Ishikawa (cell line): Measurements from ENCODE around the gene TMEM86A.

ENCODE experiments used
- CEBPB ChIP-seq: IDR thresholded peaks from 2 replicates; pipeline ENCODE4 v1.6.1; 2012
- CREB1 ChIP-seq: IDR thresholded peaks from 2 replicates; pipeline ENCODE4 v1.6.1; 2012; ENCODE audit warnings: low read depth
- EGR1 ChIP-seq: IDR thresholded peaks from 2 replicates; pipeline ENCODE4 v1.6.1; 2012
- EP300 ChIP-seq: IDR thresholded peaks from 2 replicates; pipeline ENCODE4 v1.6.1; 2012; ENCODE audit warnings: borderline replicate concordance
- FOXM1 ChIP-seq: IDR thresholded peaks from 2 replicates; pipeline ENCODE4 v1.6.1; 2012; ENCODE audit warnings: low read depth, borderline replicate concordance
- MAX ChIP-seq: IDR thresholded peaks from 2 replicates; pipeline ENCODE4 v1.6.1; 2012
- NFIC ChIP-seq: IDR thresholded peaks from 2 replicates; pipeline ENCODE4 v1.6.1; 2012
- RAD21 ChIP-seq: IDR thresholded peaks from 2 replicates; pipeline ENCODE4 v1.6.1; 2012; ENCODE audit warnings: low read depth
- REST ChIP-seq: IDR thresholded peaks from 2 replicates; pipeline ENCODE4 v1.6.1; 2012; ENCODE audit warnings: low read depth, mild to moderate bottlenecking
- TAF1 ChIP-seq: IDR thresholded peaks from 2 replicates; pipeline ENCODE4 v1.6.1; 2012; ENCODE audit warnings: low read depth, mild to moderate bottlenecking
- TCF12 ChIP-seq: IDR thresholded peaks from 2 replicates; pipeline ENCODE4 v1.6.1; 2012; ENCODE audit warnings: low read depth
- TEAD4 ChIP-seq: IDR thresholded peaks from 2 replicates; pipeline ENCODE4 v1.6.1; 2012
- YY1 ChIP-seq: IDR thresholded peaks from 2 replicates; pipeline ENCODE4 v1.6.1; 2012; ENCODE audit warnings: low read depth
- ZBTB7A ChIP-seq: IDR thresholded peaks from 2 replicates; pipeline ENCODE4 v1.6.1; 2012; ENCODE audit warnings: low read depth
- TF ChIP-seq, protein P1 (sequence below): IDR thresholded peaks from 2 replicates; pipeline ENCODE4 v1.6.1; 2012

Gene TMEM86A

DNA sequence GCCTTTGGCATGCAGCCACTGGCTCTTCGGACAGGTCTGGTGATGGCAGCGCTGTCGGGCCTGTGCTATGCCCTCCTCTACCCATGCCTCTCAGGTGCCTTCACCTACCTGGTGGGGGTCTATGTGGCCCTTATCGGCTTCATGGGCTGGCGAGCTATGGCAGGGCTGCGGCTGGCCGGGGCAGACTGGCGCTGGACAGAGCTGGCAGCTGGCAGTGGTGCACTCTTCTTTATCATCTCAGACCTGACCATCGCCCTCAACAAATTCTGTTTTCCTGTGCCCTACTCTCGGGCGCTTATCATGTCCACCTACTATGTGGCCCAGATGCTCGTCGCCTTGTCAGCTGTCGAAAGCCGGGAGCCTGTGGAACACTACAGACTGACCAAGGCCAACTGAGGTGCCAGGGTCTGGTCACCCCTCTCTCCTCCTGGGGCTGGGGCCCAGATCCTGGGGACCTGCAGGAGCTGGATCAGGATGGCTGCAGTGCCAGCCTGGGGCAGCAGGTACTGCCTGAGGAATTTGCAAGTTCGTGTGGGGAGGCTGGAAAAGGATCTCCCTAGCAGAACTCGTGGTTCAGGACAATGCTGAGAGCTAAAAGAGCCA lies 3.1 kb downstream of the TMEM86A start:
- no peak for TF ChIP-seq TEAD4
- TF ChIP-seq CEBPB: no peak
- TF ChIP-seq EP300: no peak
- no peak for TF ChIP-seq MAX
- no peak for TF ChIP-seq TAF1
- TF ChIP-seq YY1: no peak
- TF ChIP-seq RAD21: no peak
- no peak for TF ChIP-seq EGR1
- no peak for TF ChIP-seq TCF12
- TF ChIP-seq NFIC: no peak
- TF ChIP-seq REST: no peak
- TF ChIP-seq, protein P1, sequence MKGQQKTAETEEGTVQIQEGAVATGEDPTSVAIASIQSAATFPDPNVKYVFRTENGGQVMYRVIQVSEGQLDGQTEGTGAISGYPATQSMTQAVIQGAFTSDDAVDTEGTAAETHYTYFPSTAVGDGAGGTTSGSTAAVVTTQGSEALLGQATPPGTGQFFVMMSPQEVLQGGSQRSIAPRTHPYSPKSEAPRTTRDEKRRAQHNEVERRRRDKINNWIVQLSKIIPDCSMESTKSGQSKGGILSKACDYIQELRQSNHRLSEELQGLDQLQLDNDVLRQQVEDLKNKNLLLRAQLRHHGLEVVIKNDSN: no peak
- no peak for TF ChIP-seq FOXM1
- TF ChIP-seq ZBTB7A: no peak
- TF ChIP-seq CREB1: no peak

- TF ChIP-seq EGR1 (no peak), EP300 (no peak), FOXM1 (no peak)
Observed at GRCh38 chr11:18703001-18703763, 4.6 kb downstream of the TMEM86A start.

- TF ChIP-seq CEBPB: no peak
- no peak for TF ChIP-seq NFIC
- no peak for TF ChIP-seq TAF1
- no peak for TF ChIP-seq TEAD4
- no peak for TF ChIP-seq MAX
- no peak for TF ChIP-seq YY1
- no peak for TF ChIP-seq EGR1
- TF ChIP-seq RAD21: no peak
- TF ChIP-seq REST: no peak
- no peak for TF ChIP-seq FOXM1
- no peak for TF ChIP-seq CREB1
- TF ChIP-seq TCF12: no peak
- TF ChIP-seq ZBTB7A: no peak
- TF ChIP-seq EP300: no peak
Observed at GRCh38 chr11:18704045-18704645, 5.6 kb downstream of the TMEM86A start.

DNA sequence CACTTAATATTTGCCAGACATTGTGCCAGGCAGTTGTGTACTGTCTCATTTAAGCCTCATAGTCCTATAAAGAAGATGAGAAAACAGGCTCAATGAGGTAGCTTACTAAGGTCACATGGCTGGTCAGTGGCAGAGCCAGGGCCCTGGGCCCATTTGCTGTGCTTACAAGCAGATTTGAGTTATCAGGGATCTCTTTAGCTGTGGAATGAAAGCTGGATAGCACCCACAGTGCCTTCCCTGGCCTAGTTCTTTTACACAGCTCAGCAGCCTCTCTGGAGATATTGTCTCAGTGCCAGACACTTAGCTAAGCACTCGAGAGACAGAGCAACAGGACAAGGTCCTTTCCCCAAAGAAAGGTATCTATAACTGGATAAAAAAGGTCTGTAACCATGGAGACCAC lies 6.1 kb downstream of the TMEM86A start:
- no peak for TF ChIP-seq REST
- TF ChIP-seq MAX: no peak
- TF ChIP-seq FOXM1: no peak
- TF ChIP-seq RAD21: no peak
- TF ChIP-seq YY1: no peak
- TF ChIP-seq, protein P1: no peak
- no peak for TF ChIP-seq NFIC
- TF ChIP-seq ZBTB7A: no peak
- no peak for TF ChIP-seq CREB1
